ENCODE measurements around the gene ALDH4A1.
A peak's percentile ranks its signal among the peaks of the same experiment; 100 is the strongest.

ALDH4A1 gene

DNA sequence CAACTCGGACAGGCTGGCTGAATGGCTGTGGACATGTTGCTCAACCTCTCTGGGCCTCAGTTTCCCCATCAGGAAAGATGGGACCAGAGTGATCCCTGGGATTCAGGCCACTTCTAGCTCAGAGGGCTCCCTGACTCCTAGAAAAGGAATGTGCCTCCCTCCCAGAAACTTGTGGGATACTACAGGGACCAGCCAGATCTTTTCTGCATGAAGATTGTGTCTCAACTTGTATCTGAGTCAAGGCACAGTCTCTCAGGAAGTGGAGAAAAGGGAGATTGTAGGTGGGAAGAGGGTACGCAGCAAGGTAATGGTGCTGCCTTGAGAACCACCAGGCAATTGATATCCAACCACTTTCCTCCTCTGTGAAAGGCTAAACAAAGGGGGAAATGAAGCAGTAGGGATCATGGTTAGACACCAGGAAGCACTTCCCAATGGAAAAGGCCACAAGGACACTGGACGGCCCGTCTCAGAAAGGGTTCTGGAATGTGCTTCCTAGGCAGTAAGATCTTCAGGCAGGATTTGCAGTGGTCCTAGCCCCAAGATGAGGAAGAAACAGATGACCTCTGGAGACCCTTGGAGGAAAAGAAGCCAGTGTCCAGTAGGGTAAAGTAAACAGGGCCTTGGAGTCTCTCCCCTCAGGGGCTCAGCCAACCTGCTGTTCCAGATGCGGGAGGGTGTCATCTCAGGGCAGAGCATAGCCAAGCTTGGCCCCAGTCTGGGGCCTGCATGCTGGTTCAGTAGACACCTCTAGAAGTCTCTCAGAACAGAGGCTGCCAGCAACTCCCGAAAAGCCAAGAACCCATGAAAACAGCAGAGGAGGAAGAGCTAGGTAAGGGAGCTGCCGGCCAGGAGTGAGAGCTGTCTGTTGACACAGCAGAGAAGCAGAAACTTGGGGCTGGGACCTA, 37.3 kb upstream of the ALDH4A1 start:
- DNase-seq (ENCODE audit: low read depth), result peak; percentile 52

DNA sequence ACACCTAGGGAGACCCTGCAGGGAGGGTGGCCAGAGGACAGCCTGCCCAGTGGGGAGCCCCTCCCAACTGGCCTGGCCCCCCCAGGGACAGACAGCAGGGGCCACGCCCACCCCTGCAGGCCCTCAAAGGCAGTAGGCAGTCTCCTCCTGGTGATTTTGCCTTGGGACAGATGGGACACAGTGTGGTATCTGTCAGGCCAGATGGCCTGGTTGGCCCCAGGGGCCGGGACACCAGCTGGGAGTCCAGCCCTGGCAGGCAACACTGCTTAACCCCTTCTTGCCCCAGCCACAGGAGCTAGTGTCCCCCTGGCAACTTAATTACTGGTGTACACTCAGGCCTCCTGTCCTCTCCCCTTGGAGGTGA, 36.3 kb upstream of the ALDH4A1 start:
- no peak for DNase-seq (ENCODE audit: low read depth)

DNA sequence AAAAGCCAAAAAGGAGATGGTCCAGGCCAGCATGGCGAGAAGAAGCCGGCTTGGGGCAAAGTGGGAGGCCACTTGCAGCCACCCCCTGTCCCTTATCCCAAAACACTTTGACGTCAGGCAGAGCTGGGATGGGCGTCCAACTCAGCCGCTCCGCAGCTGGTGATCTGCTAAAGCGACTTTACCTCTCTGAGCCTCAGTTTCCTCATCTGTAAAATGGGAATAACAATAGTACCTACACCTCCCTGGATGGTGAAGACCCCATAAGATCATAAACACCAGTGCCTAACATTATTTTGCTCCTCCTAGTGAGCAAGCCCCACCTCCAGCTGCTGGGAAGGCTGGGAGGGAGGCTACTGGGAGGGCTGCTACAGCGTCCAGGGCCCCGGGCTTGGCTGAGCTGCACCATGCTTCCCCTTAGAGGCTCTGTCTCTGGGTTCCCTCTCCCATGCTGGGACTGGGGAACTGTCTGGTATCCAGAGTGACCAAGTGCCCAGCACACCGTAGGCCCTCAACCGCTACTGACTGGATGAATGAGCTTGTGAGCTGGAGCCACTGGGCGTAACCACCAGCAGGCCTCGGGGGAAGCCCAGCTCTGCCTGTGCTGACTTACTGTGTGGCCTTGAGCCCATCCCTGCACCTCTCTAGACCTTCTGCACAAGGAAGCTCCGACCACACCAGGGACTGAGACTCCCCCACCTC, 35.8 kb upstream of the ALDH4A1 start:
- DNase-seq (ENCODE audit: low read depth), result no peak

DNA sequence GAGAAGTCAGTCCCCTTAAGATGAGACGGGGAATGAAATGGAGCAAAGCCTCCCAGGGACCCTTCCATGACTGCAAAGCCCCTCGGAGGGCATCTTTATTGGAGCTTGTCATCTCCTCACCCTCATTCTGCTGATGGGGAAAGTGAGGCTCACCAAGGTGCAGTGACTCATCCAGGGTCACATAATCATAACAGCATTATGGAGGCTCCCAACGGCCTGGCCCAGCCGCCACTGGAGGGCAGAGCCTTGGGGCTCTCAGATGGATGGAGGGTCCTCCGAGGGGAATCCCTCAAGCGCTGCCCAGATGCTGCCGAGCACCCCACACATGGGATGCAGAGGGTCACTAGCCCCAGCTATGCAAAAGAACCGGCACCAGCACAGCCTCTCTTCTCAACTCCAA, 35.2 kb upstream of the ALDH4A1 start:
- no peak for DNase-seq (ENCODE audit: low read depth)

DNA sequence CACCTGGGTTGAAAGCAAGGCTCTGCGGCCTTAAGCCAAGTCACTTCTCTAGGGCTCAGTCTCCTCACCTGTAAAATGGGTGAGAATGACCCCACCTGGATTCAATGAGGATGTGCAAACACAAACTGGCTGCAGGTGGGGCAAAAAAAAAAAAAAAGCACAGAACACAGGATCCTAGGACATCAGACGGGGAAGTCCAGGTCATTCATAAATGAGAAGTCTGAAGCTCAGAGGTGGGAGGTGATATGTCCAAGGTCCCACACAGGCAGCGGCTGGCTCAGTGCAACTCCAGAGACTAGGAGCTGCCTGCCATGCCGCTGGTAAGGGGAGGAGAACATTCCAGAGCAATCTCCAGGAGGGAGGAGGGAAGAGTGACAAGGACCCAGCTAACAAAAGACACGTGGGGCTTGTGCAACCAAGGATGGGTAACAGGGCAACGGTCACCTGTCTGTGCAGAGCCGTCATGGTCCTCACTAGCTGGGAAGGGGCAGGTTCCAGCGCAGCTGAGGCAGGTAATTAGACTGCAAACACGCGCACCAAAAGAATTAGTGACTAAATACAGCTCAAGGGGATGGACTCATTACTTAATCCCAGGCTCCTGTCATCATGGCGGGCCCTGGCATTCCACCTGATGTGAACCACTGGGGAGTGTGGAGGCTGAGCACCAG, 34.6 kb upstream of the ALDH4A1 start:
- DNase-seq (ENCODE audit: low read depth), result no peak

DNA sequence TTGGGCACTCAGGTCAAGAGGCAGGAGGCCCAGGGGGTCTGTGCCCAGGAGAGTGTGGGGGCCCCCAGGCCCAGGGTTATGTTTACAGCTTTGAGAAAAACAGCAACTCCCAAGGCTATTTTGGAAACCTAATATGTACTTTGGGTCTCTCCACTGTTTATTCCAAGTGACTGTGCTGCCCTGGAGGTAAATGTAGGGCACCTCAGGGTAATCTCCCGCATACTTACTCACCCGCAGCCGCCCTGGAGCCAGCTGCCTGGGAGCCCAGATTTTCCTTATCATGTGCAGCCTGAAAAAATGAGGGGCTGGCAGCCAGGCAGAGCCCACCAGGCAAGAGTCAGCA, 34.1 kb upstream of the ALDH4A1 start:
- no peak for DNase-seq (ENCODE audit: low read depth)

DNA sequence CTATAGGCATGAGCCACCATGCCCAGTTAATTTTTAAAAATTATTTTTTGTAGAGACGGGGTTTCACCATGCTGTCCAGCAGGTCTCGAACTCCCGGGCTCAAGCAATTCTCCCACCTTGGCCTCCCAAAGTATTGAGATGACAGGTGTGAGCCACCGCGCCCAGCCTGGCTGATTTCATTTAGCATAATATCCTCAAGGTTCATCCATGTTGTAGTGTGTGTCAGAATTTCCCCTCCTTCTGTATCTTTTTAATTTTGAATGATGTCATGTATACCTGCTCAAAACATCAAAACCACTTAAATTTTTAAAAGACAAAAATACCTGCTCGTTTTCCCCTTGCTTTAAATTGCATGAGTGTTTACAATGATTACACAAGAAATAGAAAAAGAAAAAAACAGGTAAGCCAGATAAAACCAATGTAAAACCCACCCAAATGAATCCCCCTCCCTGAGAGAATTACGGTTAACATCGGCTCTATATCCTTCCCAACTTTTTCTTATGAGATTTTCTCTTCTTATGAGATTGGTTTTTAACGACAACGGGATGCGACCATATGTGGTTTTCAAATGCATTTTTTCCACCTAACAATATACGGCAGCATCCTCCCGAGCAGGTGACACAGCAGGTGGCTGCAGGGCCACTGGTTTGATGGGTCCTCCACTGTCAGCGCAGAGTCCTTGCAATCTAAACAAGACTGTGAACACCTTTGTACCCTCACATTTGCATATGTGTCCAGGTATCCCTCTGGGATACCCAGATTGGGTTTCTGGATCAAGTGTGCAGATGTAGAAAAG, 32.0 kb upstream of the ALDH4A1 start:
- no peak for DNase-seq (ENCODE audit: low read depth)

DNA sequence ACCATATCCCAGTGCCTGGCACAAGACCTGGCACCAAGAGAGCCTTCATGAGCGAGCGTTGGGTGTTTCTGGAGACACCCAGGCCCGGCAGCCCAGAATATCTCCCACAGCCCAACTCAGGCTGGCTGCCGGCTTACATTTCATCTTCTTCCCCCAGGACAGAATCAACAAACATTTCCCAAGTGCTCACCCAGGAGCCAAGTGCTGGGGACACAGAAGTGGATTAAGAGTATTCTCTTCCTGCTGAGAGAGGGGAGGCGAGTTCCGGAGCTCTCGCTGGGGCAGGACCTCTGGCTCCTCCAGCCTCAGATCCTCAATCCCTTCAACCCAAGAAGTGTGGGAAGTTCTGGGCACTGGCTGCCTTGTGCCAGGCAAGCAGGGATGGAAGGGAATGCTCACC, 30.5 kb upstream of the ALDH4A1 start:
- DNase-seq (ENCODE audit: low read depth), result no peak

DNA sequence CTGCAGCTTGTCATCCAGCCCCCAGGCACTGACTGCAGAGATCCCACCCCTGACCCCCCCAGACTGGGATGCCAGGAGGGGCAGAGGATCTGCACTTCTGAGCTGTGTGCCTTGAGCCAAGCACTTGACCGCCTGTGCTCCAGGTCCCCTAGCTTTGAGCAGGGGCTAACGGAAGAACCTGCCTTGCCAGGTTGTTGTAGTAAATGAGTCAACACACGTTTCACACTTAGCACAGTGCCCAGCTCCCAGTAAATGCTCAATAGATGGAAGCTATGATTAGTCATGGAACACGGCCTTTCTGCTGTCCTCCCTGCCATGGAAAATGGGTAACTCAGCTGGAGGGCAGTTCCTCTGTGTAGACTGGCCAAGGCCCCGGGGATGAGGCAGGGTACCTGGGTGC, 30.0 kb upstream of the ALDH4A1 start:
- DNase-seq (ENCODE audit: low read depth), result peak; percentile 61

DNA sequence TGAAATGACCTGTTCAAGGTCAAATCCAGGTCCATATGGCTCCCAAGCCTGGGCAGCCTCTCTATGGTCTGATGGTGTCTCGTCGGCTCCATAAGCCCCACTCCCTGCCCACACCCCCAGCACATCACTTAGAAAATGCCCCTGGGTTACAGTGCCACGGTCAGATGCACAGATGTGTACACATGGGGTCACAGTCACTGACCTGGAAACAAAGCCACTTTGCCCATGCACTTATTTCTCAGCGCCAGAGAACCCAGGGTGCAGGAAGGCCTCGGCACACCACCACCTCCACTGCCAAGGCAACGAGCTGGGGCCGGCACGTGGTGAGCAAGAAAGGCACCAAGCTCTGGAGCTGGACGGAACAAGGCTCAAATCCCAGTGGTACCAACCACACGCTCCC, 29.4 kb upstream of the ALDH4A1 start:
- no peak for DNase-seq (ENCODE audit: low read depth)

DNA sequence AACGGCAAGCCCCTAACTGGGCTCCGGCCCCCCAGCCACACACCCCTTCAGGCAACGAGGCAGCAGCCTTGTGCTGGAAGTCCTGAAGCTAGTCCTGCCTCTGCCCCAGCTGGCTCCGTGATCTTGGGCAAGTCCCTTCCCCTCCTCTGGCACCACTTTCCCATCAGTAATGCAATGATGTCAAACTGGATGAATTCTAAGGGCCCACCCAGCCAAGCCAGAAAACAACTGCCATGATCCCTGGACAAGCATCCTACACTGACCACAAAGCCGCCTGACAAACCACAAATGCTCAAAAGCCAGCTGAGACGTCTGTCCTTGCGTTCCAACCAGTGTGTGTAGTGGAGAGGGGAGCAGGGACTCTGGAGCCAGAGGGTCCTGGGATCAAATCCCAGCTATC, 27.3 kb upstream of the ALDH4A1 start:
- peak; percentile 50 for DNase-seq (ENCODE audit: low read depth)

DNA sequence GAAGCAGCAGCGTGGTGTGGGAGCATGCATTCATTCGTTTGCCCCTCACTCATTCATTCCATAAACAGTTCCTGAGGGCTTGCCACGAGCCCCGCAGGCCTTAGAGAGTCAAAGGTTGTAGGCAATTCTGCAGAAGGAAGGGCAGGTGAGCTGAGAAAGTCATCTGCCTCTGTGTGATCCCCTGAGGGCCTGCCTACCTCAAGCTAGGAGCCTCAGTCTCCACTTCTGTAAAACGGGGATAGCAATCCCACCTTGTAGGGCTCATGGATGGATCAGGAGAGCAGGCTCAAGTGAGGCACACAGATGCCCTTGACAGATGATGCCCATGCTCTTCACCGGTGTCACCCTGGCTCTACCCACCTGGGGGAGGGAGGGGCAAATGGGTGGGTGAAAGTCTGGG, 26.6 kb upstream of the ALDH4A1 start:
- no peak for DNase-seq (ENCODE audit: low read depth)

DNA sequence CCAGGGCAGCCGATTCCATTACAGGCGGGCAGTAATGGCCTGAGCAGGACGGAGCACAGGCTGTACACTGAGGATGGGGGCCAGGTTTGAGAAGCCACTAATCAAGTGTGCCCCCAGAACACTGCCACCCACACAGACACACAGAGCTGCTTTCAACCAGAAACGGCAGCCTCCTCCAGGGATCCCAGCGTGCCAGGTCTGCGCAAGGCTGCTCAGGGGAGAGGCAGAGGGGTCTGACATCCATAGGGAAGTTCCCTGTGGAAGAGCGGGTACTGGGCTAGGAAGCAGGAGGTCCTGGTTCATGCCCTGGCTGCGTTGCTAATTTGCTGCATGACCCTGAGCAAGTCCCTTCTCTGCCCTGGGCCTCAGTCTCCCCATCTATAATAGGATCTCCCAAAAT, 26.1 kb upstream of the ALDH4A1 start:
- DNase-seq (ENCODE audit: low read depth), result no peak

DNA sequence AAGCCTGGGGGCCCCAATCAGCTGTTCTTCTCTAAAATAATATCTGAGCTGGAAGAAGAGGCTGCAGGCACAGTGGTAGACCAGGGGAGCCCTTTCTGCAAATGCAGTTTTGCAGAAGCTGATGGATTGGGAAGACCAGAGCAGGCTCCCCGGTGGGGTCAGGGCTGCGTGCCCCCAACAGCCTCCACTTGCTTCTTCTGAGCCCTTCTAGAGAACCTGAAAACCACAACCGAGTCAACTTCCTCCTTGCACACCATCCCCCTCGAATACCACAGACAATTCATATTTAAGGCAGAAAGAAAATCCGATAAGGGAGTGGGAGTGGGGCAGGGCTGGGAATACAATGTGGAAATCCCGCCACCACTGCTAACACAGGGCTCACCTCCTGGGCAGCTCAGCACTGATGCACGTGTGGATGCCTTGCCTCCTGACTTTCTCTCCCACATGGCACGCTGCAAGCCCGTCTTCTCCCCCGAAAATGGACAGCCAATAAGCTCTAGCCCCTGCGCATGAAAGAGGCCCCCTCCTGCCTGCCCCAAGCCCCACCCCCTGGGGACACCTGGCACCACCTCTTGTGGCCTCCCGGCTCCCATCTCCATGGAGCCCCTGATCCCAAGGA, 25.4 kb upstream of the ALDH4A1 start:
- peak; percentile 73 for DNase-seq (ENCODE audit: low read depth)

DNA sequence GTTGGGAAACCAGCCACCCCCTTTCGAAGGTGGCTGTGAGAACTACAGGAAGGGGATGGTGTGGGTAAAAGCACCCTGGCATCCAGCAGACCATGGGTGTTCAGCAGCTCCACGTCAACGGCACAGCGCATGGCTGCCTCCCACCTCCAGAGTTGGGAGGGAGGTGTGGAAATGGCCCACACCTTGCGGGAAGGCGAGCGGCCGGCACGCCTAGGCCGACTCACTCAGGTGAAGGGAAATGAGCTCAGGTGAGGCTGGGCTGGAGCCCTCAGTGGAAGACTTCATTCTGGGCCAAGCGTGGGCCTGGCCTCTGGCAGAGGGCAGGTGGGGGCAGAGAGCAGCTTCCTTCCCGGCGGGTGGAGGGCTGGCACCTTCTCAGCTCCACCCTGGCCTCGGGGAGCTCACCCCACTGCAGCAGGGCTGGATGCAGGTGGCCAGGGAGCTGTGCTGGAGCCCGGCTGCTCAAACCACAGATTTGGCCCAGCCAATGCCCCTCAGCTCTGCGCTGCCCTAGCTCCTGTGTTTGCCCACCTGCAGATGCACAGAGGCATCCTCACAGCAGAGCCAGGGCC, 24.8 kb upstream of the ALDH4A1 start:
- no peak for DNase-seq (ENCODE audit: low read depth)

DNA sequence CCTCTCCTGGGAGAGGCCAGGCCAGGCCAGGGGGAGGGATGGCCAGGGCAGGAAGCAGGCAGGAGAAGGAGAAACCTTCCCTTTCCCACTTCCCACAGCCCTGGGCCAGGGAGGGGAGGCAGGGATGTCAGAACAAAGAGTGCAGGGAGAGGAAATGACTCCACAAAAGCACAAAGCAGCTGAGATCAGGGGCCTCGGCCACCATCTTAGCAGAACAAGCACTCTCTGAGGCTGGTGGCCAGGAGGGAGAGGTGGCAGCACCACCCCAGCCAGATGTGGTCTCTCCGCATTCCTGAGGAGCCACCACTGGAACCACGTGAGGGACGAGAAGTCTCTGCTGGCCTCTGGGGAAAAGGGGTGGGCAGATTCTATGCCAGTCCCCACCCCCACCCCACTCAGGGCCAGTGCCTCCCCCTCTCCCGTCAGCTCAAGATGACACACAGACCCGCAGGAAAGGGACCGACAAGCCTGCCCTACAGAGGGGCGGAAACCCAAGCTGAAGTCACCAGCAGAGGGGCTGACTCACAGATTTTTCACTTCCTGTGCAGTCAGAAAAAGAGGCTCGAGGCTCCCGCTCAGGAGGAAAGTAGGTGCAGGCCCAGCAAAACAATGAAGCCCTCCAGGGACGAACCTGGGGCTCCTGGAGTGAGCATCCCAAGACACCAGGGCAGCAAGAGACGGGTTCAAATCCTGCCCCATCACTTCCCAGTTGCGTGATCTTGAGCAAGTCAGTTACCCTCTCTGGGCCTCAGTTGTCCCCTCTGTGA, 24.1 kb upstream of the ALDH4A1 start:
- DNase-seq (ENCODE audit: low read depth), result peak; percentile 98

DNA sequence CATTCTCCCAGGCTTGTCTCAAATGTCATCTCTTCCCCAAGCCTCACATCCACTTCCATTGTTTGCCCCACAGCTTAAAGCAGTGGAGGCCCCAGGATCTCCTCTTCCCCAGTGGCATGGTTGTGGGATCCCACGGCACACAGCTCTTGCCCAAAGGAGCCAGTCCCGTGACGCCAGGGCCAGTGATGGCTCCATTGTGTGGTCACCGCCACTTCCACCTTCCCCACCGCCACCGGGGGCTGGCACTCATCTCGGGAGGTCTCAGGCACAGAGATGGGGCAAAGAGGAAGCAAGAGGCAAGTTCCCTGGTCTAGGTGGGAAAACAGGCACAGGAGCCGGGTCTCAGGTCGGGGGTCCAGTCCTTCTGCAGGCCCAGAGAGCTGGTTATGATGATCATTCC, 22.9 kb upstream of the ALDH4A1 start:
- DNase-seq (ENCODE audit: low read depth), result no peak

DNA sequence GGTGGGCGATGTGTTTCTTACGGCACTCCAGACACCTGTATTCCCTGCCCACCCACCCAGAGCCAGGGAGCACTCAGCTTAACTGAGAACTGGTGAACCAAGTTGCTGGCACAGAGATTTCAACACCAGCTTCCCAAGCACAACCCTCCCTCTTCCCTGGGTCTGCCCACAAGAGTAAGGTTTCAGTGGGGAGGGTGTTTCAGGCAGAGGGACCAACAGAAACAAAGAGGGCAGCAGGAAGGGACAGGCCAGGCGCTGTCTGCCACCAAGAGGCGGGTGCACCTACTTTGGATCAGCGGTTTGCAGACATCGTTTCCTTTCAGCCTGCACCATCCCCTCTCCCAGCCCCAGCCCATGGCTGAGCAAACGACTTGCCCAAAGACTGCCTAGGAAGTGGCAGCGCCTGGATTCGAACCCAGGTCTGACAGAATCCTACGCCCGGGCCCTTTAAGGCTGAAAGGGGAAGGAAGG, 21.9 kb upstream of the ALDH4A1 start:
- no peak for DNase-seq (ENCODE audit: low read depth)

DNA sequence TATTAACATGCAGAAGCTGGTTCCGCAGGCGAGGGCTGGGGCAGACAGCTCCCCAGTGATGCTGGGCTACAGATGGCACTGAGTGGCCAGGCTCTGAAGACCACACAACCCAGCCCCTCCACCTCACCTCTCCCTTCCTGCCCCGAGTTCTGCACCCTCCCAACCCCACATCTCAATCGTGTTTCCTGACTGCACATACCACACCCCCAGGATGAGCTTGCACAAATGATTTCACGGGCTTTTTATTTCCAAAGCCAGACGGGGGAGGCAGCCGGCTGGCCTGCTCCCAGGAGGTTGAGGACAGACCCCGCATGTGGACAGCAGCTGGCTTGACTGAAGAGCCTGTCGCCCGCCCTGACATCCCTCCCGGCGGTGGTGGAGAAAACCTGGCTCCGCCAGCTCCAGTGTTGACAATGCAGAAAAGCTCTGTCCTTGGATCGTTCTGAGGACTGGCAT, 21.4 kb upstream of the ALDH4A1 start:
- peak; percentile 37 for DNase-seq (ENCODE audit: low read depth)
